Keratinocyte (primary cell): Measurements from ENCODE around the gene MNAT1. TPM values are rescaled to one million over a fixed set of nuclear protein-coding genes. Genes with fewer than 3 reads are reported as not detected.
A peak's percentile ranks its signal among the peaks of the same experiment; 100 is the strongest.

Source experiments
- DNase-seq: peaks from one replicate; pipeline ENCODE4 v3.0.0-alpha.2; 2011; ENCODE audit warnings: low read depth, missing footprints, low spot score
- FAIRE-seq: peaks from 2 replicates; lab custom pipeline; 2011; peaks lifted over from hg19 to GRCh38; lab: Jason Lieb, UNC
- H2AFZ ChIP-seq: 2 replicates; pipeline ENCODE4 v1.6.0; 2012; ENCODE audit warnings: low read length, control low read depth, inconsistent platforms; ENCODE audit not compliant: control insufficient read depth
- H3K27ac ChIP-seq: 2 replicates; pipeline ENCODE4 v1.5.1; 2011; ENCODE audit warnings: low read length; ENCODE audit not compliant: control insufficient read depth, insufficient read depth
- H3K27me3 ChIP-seq: 3 replicates; pipeline ENCODE4 v1.6.0; 2011; ENCODE audit warnings: low read length; ENCODE audit not compliant: control insufficient read depth, insufficient read depth; ENCODE audit errors: extremely low read depth
- H3K36me3 ChIP-seq, 2 experiments: 2 replicates in 1 of 2; 3 replicates in 1 of 2; pipeline ENCODE4 v1.5.1; 2011; ENCODE audit warnings: low read length in 2 of 2, mild to moderate bottlenecking in 1 of 2; ENCODE audit not compliant: control insufficient read depth in 2 of 2, insufficient read depth in 2 of 2; ENCODE audit errors: extremely low read depth in 1 of 2
- H3K4me1 ChIP-seq: 3 replicates; pipeline ENCODE4 v1.5.1; 2011; ENCODE audit warnings: low read length; ENCODE audit not compliant: control insufficient read depth, insufficient read depth; ENCODE audit errors: extremely low read depth
- H3K4me2 ChIP-seq: 3 replicates; pipeline ENCODE4 v1.6.0; 2011; ENCODE audit warnings: low read depth, low read length; ENCODE audit not compliant: control insufficient read depth, insufficient read depth; ENCODE audit errors: extremely low read depth
- H3K4me3 ChIP-seq, 3 experiments: fragments of 200-600 bp in 1 of 3; sonication (generic) in 1 of 3; 2 replicates in 2 of 3; 3 replicates in 1 of 3; pipeline ENCODE4 v1.5.1; 2011 to 2016; ENCODE audit warnings: low read length in 3 of 3, mild to moderate bottlenecking in 3 of 3, control low read depth in 2 of 3, inconsistent platforms in 1 of 3, low read depth in 1 of 3, mixed read lengths in 1 of 3, mixed run types in 1 of 3, moderate library complexity in 1 of 3; ENCODE audit not compliant: control insufficient read depth in 2 of 3, insufficient read depth in 2 of 3; ENCODE audit errors: extremely low read depth in 1 of 3
- H3K79me2 ChIP-seq: 2 replicates; pipeline ENCODE4 v1.6.0; 2012; ENCODE audit warnings: low read length; ENCODE audit not compliant: control insufficient read depth, insufficient read depth
- H3K9ac ChIP-seq: 3 replicates; pipeline ENCODE4 v1.6.0; 2011; ENCODE audit warnings: low read length; ENCODE audit not compliant: control insufficient read depth, insufficient read depth; ENCODE audit errors: extremely low read depth
- H3K9me1 ChIP-seq: 3 replicates; pipeline ENCODE4 v1.6.0; 2011; ENCODE audit warnings: low read length; ENCODE audit not compliant: control insufficient read depth, insufficient read depth; ENCODE audit errors: extremely low read depth
- H3K9me3 ChIP-seq: 2 replicates; pipeline ENCODE4 v1.5.1; 2012; ENCODE audit warnings: low read depth, low read length; ENCODE audit not compliant: control insufficient read depth
- H4K20me1 ChIP-seq: 3 replicates; pipeline ENCODE4 v1.6.0; 2011; ENCODE audit warnings: low read length; ENCODE audit not compliant: control insufficient read depth, insufficient read depth; ENCODE audit errors: extremely low read depth
- EZH2 ChIP-seq: IDR thresholded peaks from one replicate; pipeline ENCODE4 v1.6.1; 2012; ENCODE audit warnings: inconsistent platforms, mild to moderate bottlenecking, low read length, moderate library complexity
- dilution Hi-C: fragments of 300-500 bp; cut with MboI; formaldehyde crosslinking; loops from one replicate; pipeline ENCODE4 v1.7.0; 2020; ENCODE audit warnings: low sequenced_read_pairs; ENCODE audit not compliant: extremely low pct_ligation_motif_present
- polyA plus RNA-seq, 5 experiments: library from polyadenylated mRNA; depleted of rRNA in 3 of 5; stranded (reverse) in 3 of 5; stranded (forward) in 1 of 5; unstranded in 1 of 5; fragments of >200 nt; gene quantifications; 1 replicate in 1 of 5; 2 replicates in 3 of 5; 3 replicates in 1 of 5; pipeline versions ENCODE4 v1.2.1 to v1.2.3, GENCODE V29; 2011 to 2012; ENCODE audit warnings: missing spikeins in 2 of 5, low read depth in 1 of 5, low replicate concordance in 1 of 5
- TF ChIP-seq, protein P1 (sequence below), 3 experiments: IDR thresholded peaks in 1 of 3; conservative IDR thresholded peaks in 1 of 3; optimal IDR thresholded peaks in 1 of 3; 2 replicates in 2 of 3; 3 replicates in 1 of 3; pipeline versions ENCODE3 to v1.5.1; 2011; ENCODE audit warnings: low read length in 3 of 3, mild to moderate bottlenecking in 3 of 3, moderate library complexity in 2 of 3, control low read depth in 1 of 3, inconsistent platforms in 1 of 3; ENCODE audit not compliant: insufficient read depth in 2 of 3; ENCODE audit errors: extremely low read depth in 1 of 3

The MNAT1 gene
- polyA plus RNA-seq, 1 donor (not counting 4 experiments of a cell fraction or from before 2014, with no cell fraction given), result 79.5 TPM

DNA sequence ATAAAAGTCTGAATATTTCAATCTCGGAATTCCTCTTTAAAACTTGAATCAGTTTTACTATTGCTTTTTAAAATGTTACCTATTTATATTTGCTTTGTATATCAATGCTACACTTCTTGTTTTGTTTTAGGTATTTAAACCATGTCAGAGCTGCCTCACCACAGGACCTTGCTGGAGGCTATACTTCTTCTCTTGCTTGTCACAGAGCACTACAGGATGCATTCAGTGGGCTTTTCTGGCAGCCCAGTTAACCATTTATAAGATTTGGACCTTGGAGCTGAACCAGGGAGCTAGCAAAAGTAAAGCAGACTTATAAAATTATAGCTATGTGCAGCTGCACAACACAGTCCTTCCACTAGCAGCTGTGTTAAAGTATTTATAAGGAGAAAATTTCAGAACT, 233.5 kb downstream of the MNAT1 start:
- Histone ChIP-seq H3K9me1 (no peaks in the 10 kb centered on the region), H3K79me2 (no peaks in the 10 kb centered on the region), H3K27me3 (no peaks in the 10 kb centered on the region), H3K9ac (no peak overlapping the region), H3K4me1 (peaks cover 13% of the 10 kb centered on the region), H3K4me2 (peak overlapping the region; percentile 22), H3K36me3 (no peaks in the 10 kb centered on the region), H4K20me1 (no peaks in the 10 kb centered on the region), H3K9me3 (no peaks in the 10 kb centered on the region), H2AFZ (no peak overlapping the region), H3K27ac (no peak overlapping the region), H3K4me3 (no peak overlapping the region)
- dilution Hi-C loops, result no loop called here
- TF ChIP-seq EZH2, result no peak
- TF ChIP-seq, protein P1, sequence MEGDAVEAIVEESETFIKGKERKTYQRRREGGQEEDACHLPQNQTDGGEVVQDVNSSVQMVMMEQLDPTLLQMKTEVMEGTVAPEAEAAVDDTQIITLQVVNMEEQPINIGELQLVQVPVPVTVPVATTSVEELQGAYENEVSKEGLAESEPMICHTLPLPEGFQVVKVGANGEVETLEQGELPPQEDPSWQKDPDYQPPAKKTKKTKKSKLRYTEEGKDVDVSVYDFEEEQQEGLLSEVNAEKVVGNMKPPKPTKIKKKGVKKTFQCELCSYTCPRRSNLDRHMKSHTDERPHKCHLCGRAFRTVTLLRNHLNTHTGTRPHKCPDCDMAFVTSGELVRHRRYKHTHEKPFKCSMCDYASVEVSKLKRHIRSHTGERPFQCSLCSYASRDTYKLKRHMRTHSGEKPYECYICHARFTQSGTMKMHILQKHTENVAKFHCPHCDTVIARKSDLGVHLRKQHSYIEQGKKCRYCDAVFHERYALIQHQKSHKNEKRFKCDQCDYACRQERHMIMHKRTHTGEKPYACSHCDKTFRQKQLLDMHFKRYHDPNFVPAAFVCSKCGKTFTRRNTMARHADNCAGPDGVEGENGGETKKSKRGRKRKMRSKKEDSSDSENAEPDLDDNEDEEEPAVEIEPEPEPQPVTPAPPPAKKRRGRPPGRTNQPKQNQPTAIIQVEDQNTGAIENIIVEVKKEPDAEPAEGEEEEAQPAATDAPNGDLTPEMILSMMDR (optimal IDR thresholded peaks at IDR 0.05 in 1 of 3, IDR thresholded peaks at IDR 0.05 in 1 of 3, conservative IDR thresholded peaks at IDR 0.05 in 1 of 3; ENCODE audit: extremely low read depth in 1 of 3, insufficient read depth in 2 of 3, low read length in 3 of 3), result no peak
- DNase-seq (no peak), FAIRE-seq (no peak)

DNA sequence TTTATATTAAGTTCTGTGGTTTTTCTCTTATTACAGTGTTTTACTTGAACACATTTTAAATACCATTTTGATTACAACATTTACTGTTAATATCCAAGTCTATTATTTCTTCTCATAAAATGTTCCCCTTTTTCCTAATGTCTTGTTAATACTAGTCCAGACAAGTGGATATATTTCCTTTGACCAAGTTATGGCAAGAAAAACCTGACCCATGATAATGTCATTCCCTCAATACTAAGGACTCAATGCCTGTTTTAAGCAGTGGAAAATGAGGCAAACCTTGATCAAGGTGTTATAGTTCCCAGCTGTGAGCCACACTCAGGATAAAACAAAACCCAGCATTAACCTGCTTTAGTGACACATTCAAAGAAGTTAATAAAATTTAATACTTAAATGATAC, 234.1 kb downstream of the MNAT1 start:
- Histone ChIP-seq H2AFZ (no peak overlapping the region), H3K27ac (no peak overlapping the region), H3K27me3 (no peaks in the 10 kb centered on the region), H4K20me1 (no peaks in the 10 kb centered on the region), H3K4me3 (no peak overlapping the region), H3K9ac (no peak overlapping the region), H3K4me1 (peaks cover 13% of the 10 kb centered on the region), H3K9me1 (no peaks in the 10 kb centered on the region), H3K9me3 (no peaks in the 10 kb centered on the region), H3K4me2 (peak overlapping the region; percentile 48), H3K36me3 (no peaks in the 10 kb centered on the region), H3K79me2 (no peaks in the 10 kb centered on the region)
- dilution Hi-C loops, result no loop called here
- no peak for TF ChIP-seq EZH2
- TF ChIP-seq, protein P1 (optimal IDR thresholded peaks at IDR 0.05 in 1 of 3, IDR thresholded peaks at IDR 0.05 in 1 of 3, conservative IDR thresholded peaks at IDR 0.05 in 1 of 3; ENCODE audit: extremely low read depth in 1 of 3, insufficient read depth in 2 of 3, low read length in 3 of 3), result no peak
- no peak for FAIRE-seq
- DNase-seq, result no peak
